Spleen (tissue), 7 donors: ENCODE results near the gene ELMO2.

Experiments used
- CTCF ChIP-seq, 11 experiments: fragments of 200-600 bp in 7 of 11; fragments of 450-650 bp in 4 of 11; sonication (generic) in 4 of 11; IDR thresholded peaks in 8 of 11; conservative IDR thresholded peaks in 3 of 11; 1 replicate in 7 of 11; 2 replicates in 4 of 11; pipeline versions ENCODE4 v1.4.0 to v1.8.0; 2016 to 2021; ENCODE audit warnings: antibody characterized with exemption in 11 of 11, inconsistent platforms in 4 of 11, mild to moderate bottlenecking in 1 of 11
- POLR2A ChIP-seq, 3 donors: fragments of 450-650 bp; IDR thresholded peaks; one replicate each; pipeline ENCODE4 v1.5.1; 2017; ENCODE audit warnings: antibody characterized with exemption in 3 of 3, mild to moderate bottlenecking in 1 of 3
- POLR2AphosphoS5 ChIP-seq, 3 donors: sonication (generic); formaldehyde crosslinking; IDR thresholded peaks; one replicate each; pipeline ENCODE4 v1.5.1; 2017; ENCODE audit warnings: antibody characterized with exemption in 3 of 3
- donor health status: DM: no; HTN: no; CAD: no; lungs with moderate emphysema.
- donor health status: DM: no; HTN: no; CAD: no.
- donor health status: DM: no; HTN: no; CAD: no.

DNA sequence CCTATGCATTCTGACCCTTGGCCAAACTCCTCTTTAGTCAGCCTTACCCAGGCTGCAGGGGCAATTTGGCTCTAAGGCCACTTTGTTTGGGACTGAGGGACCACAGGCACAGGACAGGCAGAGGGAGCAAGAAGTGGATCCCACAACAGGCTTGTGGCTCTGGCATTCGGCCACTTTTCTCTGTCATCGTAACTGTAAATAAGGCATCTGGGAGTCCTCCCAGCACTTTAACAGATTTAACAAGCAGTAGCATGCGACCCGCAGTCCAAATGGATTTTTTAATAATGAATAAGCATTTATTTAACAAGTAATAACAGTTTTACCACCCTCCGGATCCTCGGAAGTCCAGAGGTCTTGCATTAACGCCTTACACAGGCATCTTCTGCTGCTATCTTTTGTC is 82.0 kb downstream of the ELMO2 start:
- no peak for TF ChIP-seq CTCF (IDR thresholded peaks at IDR 0.05 in 8 of 11, conservative IDR thresholded peaks at IDR 0.05 in 3 of 11)
- no peak for TF ChIP-seq POLR2AphosphoS5 (IDR thresholded peaks at IDR 0.05)
- TF ChIP-seq POLR2A (IDR thresholded peaks at IDR 0.05), result no peak
